BJ (cell line): ENCODE data around the gene SLC39A3. TPM values are rescaled to one million over a fixed set of nuclear protein-coding genes. Genes with fewer than 3 reads are reported as not detected.

Experiments used
- CTCF ChIA-PET: fragments of 350-600 bp; formaldehyde crosslinking; extraction: SDS; loops from one replicate; lab custom pipeline; 2021; ENCODE audit warnings: antibody characterized with exemption, inconsistent platforms; lab: Yijun Ruan, JAX
- POLR2A ChIA-PET: fragments of 300-600 bp; sonication (Branson Sonifier 250); formaldehyde crosslinking; extraction: SDS; loops from one replicate; lab custom pipeline; 2021; ENCODE audit warnings: antibody characterized with exemption; lab: Charles Lee
- DNase-seq: peaks from one replicate; pipeline ENCODE4 v3.0.0-alpha.2; 2011; ENCODE audit warnings: low read depth
- H3K27me3 ChIP-seq: 2 replicates; pipeline ENCODE4 v1.6.0; 2011; ENCODE audit warnings: low read length; ENCODE audit not compliant: control insufficient read depth, insufficient read depth
- H3K36me3 ChIP-seq: 2 replicates; pipeline ENCODE4 v1.5.1; 2011; ENCODE audit warnings: low read length; ENCODE audit not compliant: control insufficient read depth, insufficient read depth
- H3K4me3 ChIP-seq: 2 replicates; pipeline ENCODE4 v1.5.1; 2011; ENCODE audit warnings: low read depth, mild to moderate bottlenecking, control low read depth, low read length
- CTCF ChIP-seq: IDR thresholded peaks from 2 replicates; pipeline ENCODE4 v1.5.1; 2011; ENCODE audit warnings: low read depth, mild to moderate bottlenecking, control low read depth, inconsistent platforms, low read length, moderate library complexity; ENCODE audit not compliant: insufficient read depth
- polyA plus RNA-seq: library from polyadenylated mRNA; depleted of rRNA; stranded (reverse); fragments of >200 nt; gene quantifications from 2 replicates; pipeline ENCODE4 v1.2.3, GENCODE V29; 2011

SLC39A3 gene
- polyA plus RNA-seq, 1 experiment = 67.9 TPM

- ChIA-PET CTCF (no interaction called here), POLR2A (no interaction called here)
- Histone ChIP-seq H3K27me3 (no peaks in the 10 kb centered on the region), H3K4me3 (no peak overlapping the region), H3K36me3 (peaks cover 1% of the 10 kb centered on the region; the same call in 1 of the 2 replicates)
- no peak for DNase-seq
- TF ChIP-seq CTCF = no peak
Measured at GRCh38 chr19:2719232-2719735, 20.5 kb downstream of the SLC39A3 start.

- no peak overlapping the region for H3K4me3 ChIP-seq
- peaks cover 1% of the 10 kb centered on the region; the same call in 1 of the 2 replicates for H3K36me3 ChIP-seq
- no peak for TF ChIP-seq CTCF
- no peaks in the 10 kb centered on the region for H3K27me3 ChIP-seq
- POLR2A ChIA-PET = interaction anchor here (0.8 kb wide), 1 partner anchor 107 kb away, joined by 3 read pairs; no protein-coding TSS in a partner anchor
- no peak for DNase-seq
- CTCF ChIA-PET = interaction anchor here (0.8 kb wide), 1 partner anchor 69 kb away, joined by 3 read pairs; no protein-coding TSS in a partner anchor
Measured at GRCh38 chr19:2717638-2718541, 21.9 kb downstream of the SLC39A3 start.

GRCh38 chr19:2716722-2717637 lies 22.8 kb downstream of the SLC39A3 start:
- POLR2A ChIA-PET = interaction anchor here (0.6 to 0.8 kb wide), 2 partner anchors 77 to 108 kb away, joined by 3 to 4 read pairs; no protein-coding TSS in a partner anchor
- DNase-seq = no peak
- peaks cover 1% of the 10 kb centered on the region; the same call in 1 of the 2 replicates for H3K36me3 ChIP-seq
- TF ChIP-seq CTCF = no peak
- no peak overlapping the region for H3K4me3 ChIP-seq
- CTCF ChIA-PET = interaction anchor here (0.8 kb wide), 1 partner anchor 68 kb away, joined by 3 read pairs; no protein-coding TSS in a partner anchor
- no peaks in the 10 kb centered on the region for H3K27me3 ChIP-seq

GRCh38 chr19:2716275-2716650 lies 23.6 kb downstream of the SLC39A3 start:
- Histone ChIP-seq H3K27me3 (no peaks in the 10 kb centered on the region), H3K36me3 (peaks cover 1% of the 10 kb centered on the region; the same call in 1 of the 2 replicates), H3K4me3 (no peak overlapping the region)
- no peak for DNase-seq
- ChIA-PET CTCF (no interaction called here), POLR2A (interaction anchor here (0.6 kb wide), 1 partner anchor 77 kb away, joined by 4 read pairs; no protein-coding TSS in a partner anchor)
- no peak for TF ChIP-seq CTCF
